Mucosa of descending colon (tissue), 3 donors: ENCODE data around the gene EEF1A2. TPM values are rescaled to one million over a fixed set of nuclear protein-coding genes. Genes with fewer than 3 reads are reported as not detected.

Experiments
- ATAC-seq: fragments of 200-7000 bp; cut with Tn5 transposase; one replicate; pipeline ENCODE4 v1.9.1; 2020; ENCODE audit warnings: mild to moderate bottlenecking, moderate library complexity
- DNase-seq, 3 donors: peaks; one replicate each; pipeline ENCODE4 v3.0.0-alpha.2; 2020
- H3K36me3 ChIP-seq: fragments of 200-600 bp; one replicate; pipeline ENCODE4 v1.8.0; 2021; ENCODE audit warnings: low read depth, mild to moderate bottlenecking
- H3K4me1 ChIP-seq: fragments of 200-600 bp; one replicate; pipeline ENCODE4 v1.8.0; 2021; ENCODE audit warnings: low read depth, mild to moderate bottlenecking
- H3K4me3 ChIP-seq: fragments of 200-600 bp; one replicate; pipeline ENCODE4 v1.8.0; 2021; ENCODE audit warnings: mild to moderate bottlenecking
- H3K9me3 ChIP-seq: fragments of 200-600 bp; one replicate; pipeline ENCODE4 v1.8.0; 2021; ENCODE audit warnings: mild to moderate bottlenecking
- intact Hi-C, 2 donors: fragments of 100-400 bp; cut with DNase I in 1 of 2; cut with micrococcal nuclease in 1 of 2; formaldehyde crosslinking; loops; one replicate each; pipeline versions ENCODE4 v1.11.0 to v1.11.1; 2022; cut with DNase I, micrococcal nuclease
- total RNA-seq, 3 donors: library from RNA; stranded (reverse); fragmentation: NEBNext Ultra II Directional in 2 of 3; extraction: Animal tissue kit (Norgen Biotek cat#: 25700) in 2 of 3; gene quantifications; one replicate each; pipeline versions ENCODE4 v1.2.1 to v1.2.4, GENCODE V29; 2021 to 2023
- TF ChIP-seq, protein P1 (sequence below): fragments of 200-600 bp; IDR thresholded peaks from one replicate; pipeline ENCODE4 v1.8.0; 2022; ENCODE audit warnings: antibody characterized with exemption, mild to moderate bottlenecking
- donor health status: DM: no; HTN: no; CAD: no; lungs with moderate emphysema.
- donor health status: DM: no; HTN: no; CAD: no.
- donor health status: DM: no; HTN: yes; CAD: no.

Gene EEF1A2
- total RNA-seq, 3 donors from 2014 or later, result 1.3 to 15.0 (median 2.7) TPM

DNA sequence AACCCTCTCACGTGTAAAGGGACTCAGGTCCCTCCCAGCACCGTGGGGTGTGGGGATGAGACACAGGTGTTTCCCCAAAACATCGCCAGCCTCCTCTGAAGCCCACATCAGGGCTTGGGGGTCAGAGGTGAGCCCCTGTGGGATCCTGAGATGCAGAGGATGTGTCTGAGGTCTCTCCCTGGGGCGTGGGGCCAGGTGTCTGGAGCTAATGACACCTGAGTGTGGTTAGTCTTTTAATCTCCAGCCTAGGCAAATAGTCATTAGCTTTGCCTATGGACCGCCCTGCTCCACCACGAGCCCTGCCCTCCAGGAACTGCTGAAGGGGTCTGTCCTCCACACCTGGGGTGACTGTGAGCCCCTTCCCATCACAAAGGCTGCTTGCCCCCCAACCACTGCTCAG lies 46.9 kb upstream of the EEF1A2 start:
- peak; percentile 42 for ATAC-seq
- no peak overlapping the region for H3K4me3 ChIP-seq
- H3K4me1 ChIP-seq, result peaks cover 33% of the 10 kb centered on the region
- H3K36me3 ChIP-seq, result no peaks in the 10 kb centered on the region
- peak in 1 of 3 donors; percentile 56 for DNase-seq
- TF ChIP-seq, protein P1, sequence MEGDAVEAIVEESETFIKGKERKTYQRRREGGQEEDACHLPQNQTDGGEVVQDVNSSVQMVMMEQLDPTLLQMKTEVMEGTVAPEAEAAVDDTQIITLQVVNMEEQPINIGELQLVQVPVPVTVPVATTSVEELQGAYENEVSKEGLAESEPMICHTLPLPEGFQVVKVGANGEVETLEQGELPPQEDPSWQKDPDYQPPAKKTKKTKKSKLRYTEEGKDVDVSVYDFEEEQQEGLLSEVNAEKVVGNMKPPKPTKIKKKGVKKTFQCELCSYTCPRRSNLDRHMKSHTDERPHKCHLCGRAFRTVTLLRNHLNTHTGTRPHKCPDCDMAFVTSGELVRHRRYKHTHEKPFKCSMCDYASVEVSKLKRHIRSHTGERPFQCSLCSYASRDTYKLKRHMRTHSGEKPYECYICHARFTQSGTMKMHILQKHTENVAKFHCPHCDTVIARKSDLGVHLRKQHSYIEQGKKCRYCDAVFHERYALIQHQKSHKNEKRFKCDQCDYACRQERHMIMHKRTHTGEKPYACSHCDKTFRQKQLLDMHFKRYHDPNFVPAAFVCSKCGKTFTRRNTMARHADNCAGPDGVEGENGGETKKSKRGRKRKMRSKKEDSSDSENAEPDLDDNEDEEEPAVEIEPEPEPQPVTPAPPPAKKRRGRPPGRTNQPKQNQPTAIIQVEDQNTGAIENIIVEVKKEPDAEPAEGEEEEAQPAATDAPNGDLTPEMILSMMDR, result no peak
- intact Hi-C loops, result no loop called here
- no peaks in the 10 kb centered on the region for H3K9me3 ChIP-seq

DNA sequence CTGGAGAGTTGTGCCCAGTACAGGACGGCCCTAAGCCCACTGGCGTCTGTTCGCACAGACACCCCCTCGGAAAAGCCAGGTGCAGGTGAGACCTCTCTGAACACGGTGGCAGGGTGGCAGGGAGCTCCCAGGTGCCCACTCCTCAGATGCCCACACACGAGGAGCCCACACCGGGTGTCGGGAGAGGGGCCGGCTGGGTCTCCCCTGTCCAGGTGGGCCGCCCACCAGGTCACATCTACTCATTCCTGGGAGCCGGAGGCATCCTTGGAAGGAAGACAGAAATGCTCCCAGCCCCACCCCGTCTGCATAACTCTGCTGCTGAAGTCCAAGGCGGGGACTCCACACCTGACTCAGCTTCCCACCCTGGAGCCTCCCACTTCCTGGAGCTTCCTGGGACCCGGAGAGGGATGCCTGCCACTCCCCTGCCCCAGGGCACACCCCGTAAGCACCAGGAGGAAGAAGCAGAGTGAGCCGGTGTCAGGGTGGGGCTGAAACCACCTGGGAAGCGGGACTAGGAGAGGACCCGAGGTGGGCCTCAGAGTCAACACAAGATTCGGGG lies 46.2 kb upstream of the EEF1A2 start:
- Histone ChIP-seq H3K4me3 (no peak overlapping the region), H3K36me3 (no peaks in the 10 kb centered on the region), H3K4me1 (peaks cover 33% of the 10 kb centered on the region), H3K9me3 (no peaks in the 10 kb centered on the region)
- TF ChIP-seq, protein P1, result no peak
- peak; percentile 82 to 90 (median 84) for DNase-seq
- intact Hi-C loops, result no loop called here
- peak; percentile 86 for ATAC-seq

DNA sequence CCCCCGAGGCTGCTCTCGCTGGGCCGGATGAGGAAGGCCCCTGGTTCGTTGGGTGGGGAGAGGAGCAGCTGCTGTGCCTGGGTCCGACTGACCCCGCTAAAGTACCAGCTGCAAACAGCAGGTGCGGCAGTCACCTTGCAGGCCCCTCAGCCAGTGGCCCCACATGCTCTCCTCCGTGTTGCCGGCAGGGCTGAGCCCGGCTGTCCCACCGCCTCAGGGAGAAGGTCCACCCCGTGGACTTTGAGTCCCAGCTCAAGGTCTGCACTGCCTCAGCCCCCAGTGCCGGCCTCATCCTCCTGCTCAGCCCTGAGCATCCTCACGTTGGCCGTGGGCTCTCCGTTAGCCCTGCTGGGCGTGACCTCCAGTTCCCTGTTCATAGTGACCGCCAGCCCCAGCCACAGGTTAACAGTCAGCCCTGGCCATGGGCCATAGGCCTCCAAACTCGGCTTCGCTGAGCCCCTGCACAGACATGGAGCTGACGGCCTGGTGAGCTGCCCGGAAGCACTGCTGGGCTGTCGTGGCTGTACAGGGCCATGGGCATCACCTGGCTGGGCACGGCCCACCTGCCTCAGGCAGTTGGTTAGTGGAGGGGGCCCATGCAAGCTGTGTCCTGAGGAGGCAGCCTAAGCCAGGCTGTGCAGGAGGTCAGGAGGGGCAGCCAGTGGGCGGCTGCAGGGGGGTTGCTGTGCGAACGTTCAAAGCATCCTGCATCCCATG lies 45.5 kb upstream of the EEF1A2 start:
- intact Hi-C loops, result no loop called here
- Histone ChIP-seq H3K9me3 (no peaks in the 10 kb centered on the region), H3K36me3 (no peaks in the 10 kb centered on the region), H3K4me3 (no peak overlapping the region), H3K4me1 (peaks cover 34% of the 10 kb centered on the region)
- DNase-seq (no peak), ATAC-seq (peak; percentile 11)
- TF ChIP-seq, protein P1, result no peak

DNA sequence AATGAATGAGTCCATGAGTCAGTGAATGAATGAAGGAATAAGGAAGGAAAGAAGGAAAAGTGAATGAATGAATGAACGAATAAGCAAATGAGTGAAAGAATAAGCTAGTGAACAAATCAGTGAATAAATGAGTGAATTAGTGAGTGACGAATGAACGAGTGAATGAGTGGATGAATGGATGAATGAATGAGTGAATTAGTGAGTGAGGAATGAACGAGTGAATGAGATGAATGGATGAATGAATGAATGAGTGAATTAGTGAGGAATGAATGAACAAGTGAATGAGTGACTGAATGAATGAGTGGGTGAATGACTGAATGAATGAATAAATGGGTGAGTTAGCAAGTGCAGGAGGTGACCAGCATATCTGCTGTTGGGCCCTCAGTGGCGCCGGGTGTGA lies 44.9 kb upstream of the EEF1A2 start:
- H3K36me3 ChIP-seq, result no peaks in the 10 kb centered on the region
- H3K4me3 ChIP-seq, result no peak overlapping the region
- no peaks in the 10 kb centered on the region for H3K9me3 ChIP-seq
- peaks cover 40% of the 10 kb centered on the region for H3K4me1 ChIP-seq
- TF ChIP-seq, protein P1, result no peak
- no peak for ATAC-seq
- intact Hi-C loops, result no loop called here
- DNase-seq, result no peak

DNA sequence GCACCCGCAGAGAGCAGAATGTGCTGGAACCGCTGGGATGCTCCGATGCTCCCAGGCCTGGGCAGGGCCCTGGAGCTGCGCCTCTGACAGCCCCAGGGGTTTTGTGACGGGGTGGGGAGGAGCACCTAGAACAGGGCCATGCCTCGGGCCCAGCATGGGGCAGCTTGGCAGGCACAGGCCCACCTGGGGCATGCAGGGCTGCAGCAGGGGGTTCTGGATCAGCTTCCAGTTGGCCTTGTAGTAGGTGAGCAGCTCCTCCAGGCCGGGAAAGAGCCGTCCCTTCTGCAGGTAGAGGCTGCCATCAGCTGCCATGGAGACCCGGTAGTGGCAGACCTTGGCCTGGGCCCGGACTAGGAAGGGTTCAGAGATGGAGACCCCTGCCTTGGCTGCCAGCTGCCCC lies 44.2 kb upstream of the EEF1A2 start:
- Histone ChIP-seq H3K36me3 (no peaks in the 10 kb centered on the region), H3K9me3 (no peaks in the 10 kb centered on the region), H3K4me3 (no peak overlapping the region), H3K4me1 (peaks cover 46% of the 10 kb centered on the region)
- intact Hi-C loops, result no loop called here
- DNase-seq (no peak), ATAC-seq (no peak)
- TF ChIP-seq, protein P1, result no peak
